Endothelial cell (in vitro differentiated cells): Measurements from ENCODE around the gene OSBP2. TPM values are rescaled to one million over a fixed set of nuclear protein-coding genes. Genes with fewer than 3 reads are reported as not detected.

Source experiments
- DNase-seq: peaks from one replicate; pipeline ENCODE4 v3.0.0; 2021; ENCODE audit warnings: low spot score
- H3K27ac Mint-ChIP-seq: one replicate; pipeline ENCODE4 v1.8.0; 2021; ENCODE audit warnings: mixed read lengths, inconsistent platforms; ENCODE audit not compliant: unreplicated experiment
- H3K27me3 Mint-ChIP-seq: one replicate; pipeline ENCODE4 v1.8.0; 2021; ENCODE audit warnings: mild to moderate bottlenecking, moderate library complexity, mixed read lengths, inconsistent platforms; ENCODE audit not compliant: unreplicated experiment
- H3K36me3 Mint-ChIP-seq: one replicate; pipeline ENCODE4 v1.8.0; 2021; ENCODE audit warnings: mild to moderate bottlenecking, low read depth, mixed read lengths, inconsistent platforms; ENCODE audit not compliant: unreplicated experiment
- H3K4me1 Mint-ChIP-seq: one replicate; pipeline ENCODE4 v1.8.0; 2021; ENCODE audit warnings: mild to moderate bottlenecking, mixed read lengths, inconsistent platforms; ENCODE audit not compliant: unreplicated experiment
- H3K4me3 Mint-ChIP-seq: one replicate; pipeline ENCODE4 v1.8.0; 2021; ENCODE audit warnings: mild to moderate bottlenecking, mixed read lengths, inconsistent platforms; ENCODE audit not compliant: unreplicated experiment
- H3K9me3 Mint-ChIP-seq: one replicate; pipeline ENCODE4 v1.8.0; 2021; ENCODE audit warnings: mixed read lengths, inconsistent platforms; ENCODE audit not compliant: unreplicated experiment
- total RNA-seq: library from RNA; stranded (reverse); fragmentation: NEBNext Ultra II Directional; extraction: Animal tissue kit (Norgen Biotek cat#: 25700); gene quantifications from one replicate; pipeline ENCODE4 v1.2.1, GENCODE V29; 2021; ENCODE audit not compliant: unreplicated experiment
- TF ChIP-seq, protein P1 (sequence below): fragments of 200-600 bp; sonication (generic); IDR thresholded peaks from one replicate; pipeline ENCODE4 v1.5.0; 2021; ENCODE audit warnings: antibody characterized with exemption; ENCODE audit not compliant: unreplicated experiment

OSBP2 gene
- total RNA-seq, 1 donor from 2014 or later: 3.0 TPM

GRCh38 chr22:30810105-30810504, 115.4 kb downstream of the OSBP2 start:
- H3K4me3 Mint-ChIP-seq: no peak overlapping the region
- H3K9me3 Mint-ChIP-seq: no peaks in the 10 kb centered on the region
- peaks cover 7% of the 10 kb centered on the region for H3K27me3 Mint-ChIP-seq
- H3K4me1 Mint-ChIP-seq: peaks cover 17% of the 10 kb centered on the region
- H3K36me3 Mint-ChIP-seq: peaks cover 3% of the 10 kb centered on the region
- TF ChIP-seq, protein P1, sequence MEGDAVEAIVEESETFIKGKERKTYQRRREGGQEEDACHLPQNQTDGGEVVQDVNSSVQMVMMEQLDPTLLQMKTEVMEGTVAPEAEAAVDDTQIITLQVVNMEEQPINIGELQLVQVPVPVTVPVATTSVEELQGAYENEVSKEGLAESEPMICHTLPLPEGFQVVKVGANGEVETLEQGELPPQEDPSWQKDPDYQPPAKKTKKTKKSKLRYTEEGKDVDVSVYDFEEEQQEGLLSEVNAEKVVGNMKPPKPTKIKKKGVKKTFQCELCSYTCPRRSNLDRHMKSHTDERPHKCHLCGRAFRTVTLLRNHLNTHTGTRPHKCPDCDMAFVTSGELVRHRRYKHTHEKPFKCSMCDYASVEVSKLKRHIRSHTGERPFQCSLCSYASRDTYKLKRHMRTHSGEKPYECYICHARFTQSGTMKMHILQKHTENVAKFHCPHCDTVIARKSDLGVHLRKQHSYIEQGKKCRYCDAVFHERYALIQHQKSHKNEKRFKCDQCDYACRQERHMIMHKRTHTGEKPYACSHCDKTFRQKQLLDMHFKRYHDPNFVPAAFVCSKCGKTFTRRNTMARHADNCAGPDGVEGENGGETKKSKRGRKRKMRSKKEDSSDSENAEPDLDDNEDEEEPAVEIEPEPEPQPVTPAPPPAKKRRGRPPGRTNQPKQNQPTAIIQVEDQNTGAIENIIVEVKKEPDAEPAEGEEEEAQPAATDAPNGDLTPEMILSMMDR: no peak
- no peak for DNase-seq
- no peak overlapping the region for H3K27ac Mint-ChIP-seq

- no peaks in the 10 kb centered on the region for H3K36me3 Mint-ChIP-seq
- peaks cover 5% of the 10 kb centered on the region for H3K27me3 Mint-ChIP-seq
- H3K9me3 Mint-ChIP-seq: no peaks in the 10 kb centered on the region
- TF ChIP-seq, protein P1: no peak
- no peak overlapping the region for H3K4me3 Mint-ChIP-seq
- no peaks in the 10 kb centered on the region for H3K4me1 Mint-ChIP-seq
- no peak overlapping the region for H3K27ac Mint-ChIP-seq
- no peak for DNase-seq
Observed at GRCh38 chr22:30813936-30814335, 119.3 kb downstream of the OSBP2 start.

DNA sequence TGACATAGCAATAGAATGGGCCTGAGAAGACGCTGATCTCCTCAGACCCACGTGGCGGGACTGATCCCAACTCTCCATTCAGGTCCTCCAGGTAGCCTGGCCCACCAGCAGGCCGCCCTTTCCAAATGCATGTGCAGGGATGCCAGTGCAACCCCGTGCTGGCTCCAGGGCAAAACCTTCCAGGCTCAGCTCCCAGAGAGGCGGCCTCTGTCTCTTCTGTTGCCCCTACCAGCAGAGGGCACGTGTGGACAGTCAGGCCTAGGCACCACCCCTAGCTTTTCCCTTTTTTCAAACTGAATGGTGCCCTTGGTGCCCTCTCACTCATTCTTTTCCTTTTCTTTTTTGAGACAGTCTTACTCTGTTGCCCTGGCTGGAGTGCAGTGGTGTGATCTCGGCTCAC, 121.7 kb downstream of the OSBP2 start:
- no peak overlapping the region for H3K4me3 Mint-ChIP-seq
- no peaks in the 10 kb centered on the region for H3K9me3 Mint-ChIP-seq
- DNase-seq: no peak
- H3K27ac Mint-ChIP-seq: no peak overlapping the region
- no peaks in the 10 kb centered on the region for H3K4me1 Mint-ChIP-seq
- TF ChIP-seq, protein P1: no peak
- H3K36me3 Mint-ChIP-seq: no peaks in the 10 kb centered on the region
- H3K27me3 Mint-ChIP-seq: peaks cover 9% of the 10 kb centered on the region

DNA sequence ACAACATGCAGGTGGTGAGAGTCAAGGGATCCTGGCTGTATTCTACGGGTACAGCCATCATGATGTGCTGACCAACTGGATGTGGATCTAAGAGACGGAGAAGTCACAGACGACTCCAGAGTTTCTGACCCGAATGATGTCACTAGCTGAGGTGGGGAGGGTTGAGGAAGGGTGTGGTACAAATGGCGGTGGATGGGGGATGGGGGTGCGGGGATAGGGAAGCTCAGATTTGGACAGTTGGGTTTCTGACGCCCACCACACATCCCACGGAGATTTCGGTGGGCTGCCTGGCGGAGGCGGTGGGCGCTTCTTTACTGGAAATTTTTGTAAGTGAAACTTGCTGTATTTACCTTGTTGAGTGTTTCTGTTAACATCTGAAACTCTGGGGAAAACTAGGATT, 126.7 kb downstream of the OSBP2 start:
- H3K36me3 Mint-ChIP-seq: no peaks in the 10 kb centered on the region
- H3K9me3 Mint-ChIP-seq: no peaks in the 10 kb centered on the region
- peaks cover 4% of the 10 kb centered on the region for H3K4me1 Mint-ChIP-seq
- H3K27ac Mint-ChIP-seq: no peak overlapping the region
- peaks cover 21% of the 10 kb centered on the region for H3K27me3 Mint-ChIP-seq
- DNase-seq: no peak
- no peak overlapping the region for H3K4me3 Mint-ChIP-seq
- TF ChIP-seq, protein P1: no peak

DNA sequence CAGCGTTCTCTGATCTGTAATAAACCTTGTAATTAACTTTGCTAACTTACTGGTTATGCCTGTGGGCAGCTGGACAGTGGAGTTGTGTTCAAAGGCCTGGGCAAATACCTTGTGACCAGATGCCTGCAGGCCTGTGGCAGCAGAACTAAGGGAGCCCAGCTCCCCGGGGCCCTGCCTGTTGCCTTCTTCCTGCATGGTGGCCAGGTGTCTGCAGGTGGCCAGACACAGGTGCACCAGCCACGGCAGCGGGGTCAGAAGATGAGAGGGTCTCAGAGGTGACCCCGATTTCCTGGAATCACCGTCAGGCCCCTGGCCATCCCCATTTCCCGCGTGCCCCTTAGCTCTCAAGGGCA, 127.2 kb downstream of the OSBP2 start:
- no peak for DNase-seq
- Mint-ChIP-seq H3K27me3 (peaks cover 21% of the 10 kb centered on the region), H3K4me3 (no peak overlapping the region), H3K27ac (no peak overlapping the region), H3K4me1 (peaks cover 4% of the 10 kb centered on the region), H3K9me3 (no peaks in the 10 kb centered on the region), H3K36me3 (no peaks in the 10 kb centered on the region)
- TF ChIP-seq, protein P1: no peak
